Ectodermal cell (in vitro differentiated cells): ENCODE data around the gene ART4.

Experiments used
- H3K27ac ChIP-seq: 2 replicates; pipeline ENCODE4 v1.7.0; 2013; ENCODE audit warnings: mild to moderate bottlenecking, low read depth, low read length; ENCODE audit not compliant: insufficient read depth, poor library complexity, severe bottlenecking
- H3K27me3 ChIP-seq: 2 replicates; pipeline ENCODE4 v1.7.0; 2013; ENCODE audit warnings: mild to moderate bottlenecking, low read length; ENCODE audit not compliant: insufficient read depth, control insufficient read depth, poor library complexity, severe bottlenecking
- H3K36me3 ChIP-seq: one replicate; pipeline ENCODE4 v1.7.0; 2013; ENCODE audit warnings: low read length; ENCODE audit not compliant: control insufficient read depth, insufficient read depth
- H3K4me1 ChIP-seq: one replicate; pipeline ENCODE4 v1.7.0; 2013; ENCODE audit warnings: low read length; ENCODE audit not compliant: control insufficient read depth, insufficient read depth
- H3K4me3 ChIP-seq: 2 replicates; pipeline ENCODE4 v1.7.0; 2013; ENCODE audit warnings: low read depth, low read length, control low read depth; ENCODE audit not compliant: insufficient read depth
- H3K9me3 ChIP-seq: 2 replicates; pipeline ENCODE4 v1.7.0; 2013; ENCODE audit warnings: mild to moderate bottlenecking, low read length, moderate library complexity; ENCODE audit not compliant: control insufficient read depth
- WGBS, 2 experiments: methylation state at CpG; one replicate each; pipeline ENCODE4 v1.1.7; 2013; ENCODE audit warnings: missing lambda C conversion rate in 2 of 2; 5-methylcytosine and 5-hydroxymethylcytosine counted together

ART4 gene

DNA sequence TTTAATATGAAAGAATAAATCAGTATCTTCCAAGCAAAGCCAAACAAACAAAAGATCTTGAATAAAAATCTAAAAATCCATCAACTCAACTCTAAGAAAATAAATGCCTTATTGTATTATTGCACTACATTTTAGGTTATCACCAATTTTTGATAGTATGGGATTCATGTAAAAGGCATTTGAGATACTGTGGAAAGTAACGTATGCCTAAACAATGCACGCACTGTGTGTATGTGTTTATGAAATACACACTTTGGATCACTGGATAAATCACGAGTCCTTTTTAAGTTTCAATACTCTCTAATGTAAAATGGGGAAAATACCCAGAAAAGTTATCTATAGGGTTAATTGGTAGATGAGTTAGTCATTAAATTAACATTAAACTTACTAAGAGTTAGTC, 57.8 kb downstream of the ART4 start:
- H3K36me3 ChIP-seq = peaks cover 43% of the 10 kb centered on the region
- no peaks in the 10 kb centered on the region for H3K9me3 ChIP-seq
- WGBS, 2 experiments = 97 to 98% methylated on average over 3 of the region's 3 CpGs
- no peaks in the 10 kb centered on the region for H3K4me1 ChIP-seq
- H3K27me3 ChIP-seq = no peaks in the 10 kb centered on the region
- H3K27ac ChIP-seq = no peak overlapping the region
- no peak overlapping the region for H3K4me3 ChIP-seq

DNA sequence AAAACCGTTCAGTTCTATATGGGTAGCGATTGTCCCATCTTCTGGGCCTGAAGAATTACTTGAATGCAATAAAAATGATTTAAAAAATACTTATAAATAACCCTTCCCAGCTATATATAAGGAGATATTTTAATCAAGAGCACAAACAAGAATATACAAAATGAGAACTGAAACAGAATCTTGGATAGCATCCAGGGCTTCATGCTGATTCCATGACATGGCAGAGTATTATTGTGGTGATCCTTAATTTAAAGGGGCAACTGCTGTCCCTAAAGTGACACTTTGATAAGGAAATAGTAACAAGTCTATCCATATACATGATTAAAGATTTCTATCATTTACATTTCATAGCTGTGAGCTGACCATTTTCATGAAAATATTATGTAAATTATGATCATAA, 58.9 kb downstream of the ART4 start:
- Histone ChIP-seq H3K9me3 (no peaks in the 10 kb centered on the region), H3K4me3 (no peak overlapping the region), H3K27ac (no peak overlapping the region), H3K4me1 (no peaks in the 10 kb centered on the region), H3K27me3 (no peaks in the 10 kb centered on the region), H3K36me3 (peaks cover 33% of the 10 kb centered on the region)
- WGBS, 2 experiments = 91 to 100% methylated on average over 1 of the region's 2 CpGs

DNA sequence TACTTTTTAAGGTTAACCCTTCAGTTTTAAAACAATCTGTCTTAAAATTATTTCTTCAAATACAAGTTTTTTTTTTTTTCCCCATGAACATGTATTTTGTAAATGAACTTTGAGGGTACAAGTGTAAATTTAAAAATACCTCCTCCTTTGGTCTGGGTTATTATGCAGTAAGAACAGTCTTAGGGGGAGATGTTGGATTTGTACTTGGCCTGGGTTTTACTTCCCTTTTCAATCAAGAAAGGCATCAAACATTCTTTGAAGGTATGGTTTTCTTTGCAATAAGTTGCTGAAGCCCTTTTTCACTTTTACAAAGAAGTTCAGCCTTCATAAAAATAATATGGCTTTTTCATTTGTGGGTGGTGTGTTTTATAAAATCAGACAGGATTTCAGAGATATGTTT, 60.6 kb downstream of the ART4 start:
- Histone ChIP-seq H3K4me1 (peaks cover 3% of the 10 kb centered on the region), H3K9me3 (no peaks in the 10 kb centered on the region), H3K27me3 (no peaks in the 10 kb centered on the region), H3K36me3 (peaks cover 16% of the 10 kb centered on the region), H3K27ac (no peak overlapping the region), H3K4me3 (no peak overlapping the region)

DNA sequence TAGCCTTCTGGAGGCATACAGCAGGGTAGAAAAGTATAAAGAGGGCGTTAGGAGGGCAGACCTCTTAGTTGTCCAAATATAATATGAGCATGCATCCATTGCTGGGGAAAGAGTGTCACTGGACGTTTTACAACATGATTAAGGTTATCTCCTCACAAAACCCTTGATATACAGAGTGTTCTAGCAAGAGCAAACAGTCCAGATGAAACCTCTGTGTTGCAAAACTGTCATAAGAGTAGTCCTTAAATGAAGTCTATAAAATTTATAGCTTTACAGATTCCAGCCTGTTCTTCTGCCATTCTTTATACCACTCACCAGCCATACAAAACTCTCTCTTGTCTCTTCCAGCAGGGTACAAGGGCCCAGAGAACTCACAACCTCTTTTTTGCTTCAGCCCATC, 61.8 kb downstream of the ART4 start:
- WGBS, 2 experiments = 70 to 78% methylated on average over 2 of the region's 2 CpGs
- Histone ChIP-seq H3K27me3 (no peaks in the 10 kb centered on the region), H3K36me3 (peaks cover 4% of the 10 kb centered on the region), H3K4me3 (no peak overlapping the region), H3K27ac (no peak overlapping the region), H3K4me1 (peaks cover 10% of the 10 kb centered on the region), H3K9me3 (no peaks in the 10 kb centered on the region)

DNA sequence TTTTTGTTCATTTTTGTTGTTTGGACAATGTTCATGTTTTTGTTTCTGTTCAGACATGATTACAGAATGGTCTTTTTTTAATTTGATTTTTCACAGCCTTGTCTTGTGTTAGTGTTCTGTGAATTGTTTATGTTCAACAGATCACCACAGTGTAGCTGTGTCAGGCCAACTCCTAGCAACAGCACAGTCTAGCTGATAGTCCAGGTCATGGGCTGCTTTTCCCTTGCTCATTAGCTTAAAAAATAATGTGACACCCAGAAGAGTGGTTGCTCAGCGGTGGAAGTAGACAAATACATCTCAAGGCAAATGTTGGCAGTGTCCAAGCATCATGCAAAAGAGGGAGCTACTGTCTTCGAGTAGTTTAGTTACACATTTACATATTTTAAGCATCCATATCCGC, 62.5 kb downstream of the ART4 start:
- WGBS, 2 experiments = 94 to 98% methylated on average over 3 of the region's 3 CpGs
- H3K36me3 ChIP-seq = peaks cover 4% of the 10 kb centered on the region
- H3K27ac ChIP-seq = no peak overlapping the region

DNA sequence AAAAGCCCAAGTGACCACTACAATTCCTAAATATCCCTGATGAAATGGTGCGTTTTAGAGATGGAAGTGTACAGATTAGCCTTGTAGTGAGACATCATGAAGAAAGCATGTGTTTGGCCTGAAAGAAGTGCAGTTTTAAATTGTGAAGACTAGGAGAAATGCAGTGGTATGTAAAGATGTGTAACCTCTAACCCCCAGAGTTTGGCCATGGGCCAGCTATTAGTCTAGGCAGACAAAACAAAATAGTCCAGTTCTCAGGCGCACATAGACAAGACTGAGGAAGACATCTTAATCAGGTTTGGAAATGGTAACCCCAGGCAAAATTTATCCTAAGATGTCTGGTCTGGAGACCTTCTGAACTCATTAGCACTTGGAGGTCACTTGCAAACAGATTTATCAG, 63.5 kb downstream of the ART4 start:
- WGBS, 2 experiments = 89% methylated on average over 2 of the region's 2 CpGs

More for the DNA sequence above, 62.5 kb downstream of the ART4 start:
- no peaks in the 10 kb centered on the region for H3K9me3 ChIP-seq
- no peak overlapping the region for H3K4me3 ChIP-seq
- H3K27me3 ChIP-seq = peaks cover 2% of the 10 kb centered on the region
- peaks cover 11% of the 10 kb centered on the region for H3K4me1 ChIP-seq

DNA sequence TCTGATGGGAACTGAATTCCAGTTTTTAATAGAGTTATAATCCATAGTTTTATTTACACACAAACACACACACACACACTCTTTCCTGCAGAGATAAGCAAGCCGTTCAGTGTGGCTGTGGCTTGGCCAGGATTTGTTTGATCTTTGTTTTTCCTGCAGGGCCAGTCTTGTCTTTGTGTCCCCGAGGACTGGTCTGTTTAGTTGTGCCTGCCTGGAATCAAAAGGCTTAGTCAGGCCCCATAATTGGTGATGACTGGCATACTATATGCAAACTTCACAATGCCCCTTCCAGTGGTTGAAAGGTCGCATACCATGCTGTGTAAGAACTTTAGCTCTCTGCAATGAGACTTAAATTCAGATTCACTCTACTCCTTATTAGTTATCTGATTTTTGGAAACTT, 66.1 kb downstream of the ART4 start:
- Histone ChIP-seq H3K27ac (peak overlapping the region; percentile 26), H3K27me3 (peaks cover 32% of the 10 kb centered on the region), H3K36me3 (no peaks in the 10 kb centered on the region), H3K4me1 (peaks cover 11% of the 10 kb centered on the region), H3K4me3 (no peak overlapping the region), H3K9me3 (no peaks in the 10 kb centered on the region)
- WGBS, 2 experiments = 38 to 47% methylated on average over 3 of the region's 3 CpGs

More for the DNA sequence above, 63.5 kb downstream of the ART4 start:
- H3K27me3 ChIP-seq = peaks cover 12% of the 10 kb centered on the region
- H3K4me3 ChIP-seq = no peak overlapping the region
- no peaks in the 10 kb centered on the region for H3K36me3 ChIP-seq
- no peak overlapping the region for H3K27ac ChIP-seq
- H3K4me1 ChIP-seq = peaks cover 11% of the 10 kb centered on the region
- H3K9me3 ChIP-seq = no peaks in the 10 kb centered on the region

DNA sequence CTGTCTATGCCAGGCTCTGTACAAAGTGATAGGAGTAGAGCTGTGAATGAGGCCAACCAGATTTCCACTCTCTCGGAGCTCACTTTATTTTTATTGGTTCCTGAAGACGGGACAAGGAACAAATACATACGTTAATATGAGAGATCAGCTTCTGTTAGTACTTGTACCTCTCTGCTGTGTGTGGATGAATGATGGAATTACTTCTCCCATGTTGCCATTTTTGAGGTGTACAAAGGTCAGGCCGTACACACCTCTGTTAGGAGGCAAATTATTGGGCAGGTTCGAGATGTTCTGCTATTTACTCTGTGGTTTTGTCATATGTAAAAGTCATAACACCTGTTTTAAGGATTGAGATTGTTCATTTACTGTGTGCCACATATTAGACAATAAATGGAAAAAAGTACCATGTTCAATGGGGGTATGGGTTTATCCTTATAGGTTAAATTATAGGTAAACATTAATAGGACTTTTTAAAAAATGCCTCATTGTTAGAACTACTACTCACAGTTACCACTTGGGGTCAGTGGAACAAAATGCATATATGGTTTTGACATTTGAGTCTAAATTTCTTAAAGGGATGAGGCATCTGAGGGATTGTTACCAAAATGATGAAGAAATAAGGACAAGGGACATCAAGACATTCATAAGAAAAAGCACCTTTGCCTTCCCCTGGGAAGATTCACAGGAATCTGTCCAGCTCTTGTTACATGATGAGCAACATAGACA, 66.9 kb downstream of the ART4 start:
- Histone ChIP-seq H3K36me3 (no peaks in the 10 kb centered on the region), H3K27ac (no peak overlapping the region), H3K4me3 (no peak overlapping the region), H3K9me3 (no peaks in the 10 kb centered on the region), H3K27me3 (peaks cover 32% of the 10 kb centered on the region), H3K4me1 (peaks cover 14% of the 10 kb centered on the region)
- WGBS, 2 experiments = 94 to 96% methylated on average over 5 of the region's 5 CpGs

DNA sequence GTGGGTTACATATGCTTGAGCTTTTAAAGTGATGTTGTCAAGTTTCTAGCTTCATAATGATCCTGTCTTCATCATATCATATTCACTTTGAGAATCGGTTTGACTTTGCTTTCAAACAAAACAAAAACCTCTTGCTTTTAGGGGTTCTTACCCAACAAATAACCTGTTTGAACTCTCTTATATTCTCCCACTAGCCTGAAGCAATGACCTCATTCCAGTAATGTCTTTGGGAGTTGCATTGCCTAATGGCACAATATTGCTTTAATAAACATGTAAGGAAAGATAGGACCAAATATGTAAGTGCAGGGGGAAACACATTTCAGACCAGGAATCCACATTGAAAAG, 67.7 kb downstream of the ART4 start:
- Histone ChIP-seq H3K27me3 (peaks cover 32% of the 10 kb centered on the region), H3K4me1 (peaks cover 14% of the 10 kb centered on the region), H3K27ac (no peak overlapping the region), H3K9me3 (no peaks in the 10 kb centered on the region), H3K36me3 (no peaks in the 10 kb centered on the region), H3K4me3 (peak overlapping the region; percentile 67)
- 88 to 89% methylated on average over 1 of the region's 1 CpG for WGBS, 2 experiments
